KBM-7 (cell line): ENCODE data around the gene NR2F2.
"Not testable (repeated sequence)": the region's sequence is repeated elsewhere in the genome, so short reads cannot be mapped to it uniquely, and the experiment has no call there.

Experiments
- DNase-seq: peaks from one replicate; pipeline ENCODE4 v3.0.0-alpha.2; 2015
- in situ Hi-C: fragments of 300-500 bp; cut with MboI; formaldehyde crosslinking; loops from 2 replicates; pipeline ENCODE4 v1.14.3; 2020; ENCODE audit warnings: low sequenced_read_pairs, low pct_unique_long_range_greater_than_20kb, mixed read lengths

NR2F2 gene

DNA sequence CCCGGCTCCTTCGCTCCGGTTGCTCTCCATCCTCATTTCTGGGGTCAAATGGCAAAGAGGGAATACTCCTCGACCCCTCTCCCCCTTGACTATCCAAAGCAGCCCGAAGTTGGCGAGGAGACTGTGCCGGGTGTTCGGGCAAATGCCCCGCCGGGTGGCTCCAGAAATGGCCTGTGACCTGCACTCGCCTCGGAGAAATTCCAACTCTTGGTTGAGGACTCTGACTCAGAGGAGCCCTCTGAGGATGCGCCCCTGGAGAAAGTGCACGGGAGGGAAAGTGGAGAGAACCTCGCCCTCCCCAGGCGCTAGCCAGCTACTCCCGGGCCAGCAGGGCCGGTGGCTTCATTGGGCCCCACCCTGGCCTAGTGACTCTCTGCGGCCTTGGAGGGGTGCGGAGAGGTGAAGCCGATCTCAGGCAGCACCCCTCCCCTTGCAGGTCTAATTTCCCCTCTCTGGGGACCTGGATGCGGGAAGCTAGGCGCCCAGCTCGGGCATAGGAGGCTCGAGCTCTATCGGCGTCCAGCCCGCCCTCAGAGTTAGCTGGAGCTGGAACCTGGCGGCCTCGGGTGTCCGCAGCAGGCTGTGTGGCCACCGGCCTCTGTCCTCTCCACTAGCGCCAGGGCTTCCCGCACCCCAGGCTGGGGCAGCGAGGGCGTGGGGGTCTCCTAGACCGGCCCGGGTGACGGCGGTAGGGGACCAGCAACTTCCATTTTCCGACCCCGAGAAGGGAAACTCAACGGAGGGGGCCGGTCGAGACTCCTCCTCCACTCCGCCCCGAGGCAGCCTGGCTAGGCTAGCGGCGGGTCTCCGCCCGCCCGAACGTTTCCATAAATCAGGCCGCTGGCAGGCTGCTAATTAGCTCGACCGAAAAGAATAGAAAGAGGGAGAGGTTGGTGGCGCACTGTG lies 29.4 kb downstream of the NR2F2 start:
- in situ Hi-C loops, result no loop called here
- DNase-seq, result no peak

DNA sequence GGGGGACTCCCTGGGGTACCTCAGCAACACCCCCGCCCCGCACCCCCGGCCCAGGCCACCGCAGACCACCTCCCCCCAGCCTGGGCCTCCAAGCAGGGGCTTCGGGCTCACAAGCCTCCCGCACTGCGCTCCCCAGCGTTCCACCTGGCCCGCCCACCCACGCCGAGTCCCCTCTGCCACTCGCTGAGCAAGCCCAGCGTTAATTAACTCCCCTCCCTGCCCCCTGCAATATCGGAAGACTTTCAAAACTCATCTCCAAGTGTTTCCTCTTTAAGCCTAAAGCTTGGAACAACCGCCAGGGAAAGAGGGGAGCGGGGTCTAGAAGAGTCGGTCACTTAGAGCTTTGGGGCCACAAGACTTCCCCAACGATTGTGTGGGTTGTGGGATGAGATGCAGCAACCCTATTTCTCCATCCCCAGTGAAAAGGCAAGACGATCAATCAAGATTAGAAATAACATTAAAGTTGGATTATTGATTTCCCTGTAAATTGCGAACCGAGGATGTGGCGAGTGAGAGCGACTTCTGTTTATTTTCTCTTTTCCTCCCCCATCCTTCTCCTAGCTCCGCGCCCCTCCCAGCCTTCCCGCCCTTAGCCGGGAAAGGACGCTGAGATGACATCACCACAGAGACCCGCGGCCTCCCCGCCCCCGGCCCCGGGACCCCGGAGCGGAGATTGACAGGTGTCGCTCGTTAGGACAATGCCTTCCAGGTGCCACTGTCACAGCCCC lies 30.2 kb downstream of the NR2F2 start:
- in situ Hi-C loops, result no loop called here

DNA sequence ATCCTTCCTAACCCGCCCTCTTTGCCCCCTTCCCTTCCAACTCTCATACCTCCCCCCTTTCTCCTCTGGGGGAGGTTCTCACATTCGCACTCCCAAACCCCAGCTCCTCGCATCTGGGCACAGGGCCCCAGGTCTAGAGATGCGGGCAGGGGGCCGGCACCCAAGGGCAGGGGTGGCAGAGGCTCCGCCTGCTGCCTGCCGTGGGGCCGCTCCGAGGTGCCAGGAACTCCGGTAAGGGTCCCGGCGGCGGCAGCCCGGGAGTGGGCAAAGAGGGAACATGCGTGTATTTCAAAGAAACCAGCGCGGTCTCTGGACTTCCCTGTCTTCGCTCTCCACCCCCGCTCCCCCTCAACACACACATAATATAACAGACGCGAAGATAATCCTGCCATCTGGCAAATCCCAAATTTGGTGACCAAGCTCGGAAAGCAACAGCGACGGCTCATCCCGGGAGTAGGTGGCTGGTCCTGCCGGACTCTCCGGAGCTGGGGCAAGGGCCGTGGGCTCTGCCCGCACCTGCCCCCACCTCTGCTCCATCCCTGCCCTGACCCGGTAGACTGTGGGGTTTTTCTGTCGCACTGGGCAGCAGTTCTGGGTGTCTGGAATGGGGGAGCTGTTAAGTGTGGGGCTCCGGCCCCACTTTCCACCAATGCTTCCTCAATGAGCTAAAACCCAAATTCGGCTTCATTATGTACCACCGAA lies 31.0 kb downstream of the NR2F2 start:
- in situ Hi-C loops, result no loop called here
- no peak for DNase-seq

More for the DNA sequence above, 30.2 kb downstream of the NR2F2 start:
- DNase-seq, result no peak

DNA sequence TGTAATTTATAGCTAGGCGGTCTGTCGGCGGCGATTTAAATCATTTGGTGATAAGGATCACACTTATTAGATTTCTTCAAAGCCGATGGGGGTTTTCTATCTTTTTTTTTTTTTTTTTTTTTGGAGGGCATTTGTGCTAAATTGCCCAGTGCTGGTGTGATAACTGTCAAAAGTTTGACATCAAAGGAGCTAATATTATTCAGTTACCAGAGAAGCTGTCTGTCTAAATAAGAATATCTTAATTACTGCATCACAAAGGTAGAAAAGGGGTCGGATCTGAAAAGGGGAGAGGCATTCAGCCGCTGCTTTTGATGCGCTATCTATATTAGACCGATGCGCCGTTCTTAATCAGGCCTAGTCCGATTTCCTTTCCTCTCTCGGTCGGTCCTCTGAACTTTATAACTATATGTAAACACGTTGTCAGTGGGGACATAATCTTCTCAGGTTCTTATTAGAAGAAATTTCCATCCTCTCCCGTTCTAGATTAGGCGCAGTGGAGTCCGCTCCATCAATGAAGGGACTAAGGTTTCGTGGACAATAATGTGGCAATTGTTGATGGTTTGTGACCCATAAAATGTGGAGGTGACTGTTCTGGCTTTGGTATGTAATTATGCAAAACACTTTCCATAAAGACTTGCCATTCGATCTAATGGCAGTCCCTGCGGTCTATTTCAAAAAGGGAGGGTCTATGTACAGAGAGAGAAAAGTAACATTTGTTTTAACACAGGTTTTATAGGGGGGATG lies 31.7 kb downstream of the NR2F2 start:
- in situ Hi-C loops, result no loop called here
- no peak for DNase-seq

DNA sequence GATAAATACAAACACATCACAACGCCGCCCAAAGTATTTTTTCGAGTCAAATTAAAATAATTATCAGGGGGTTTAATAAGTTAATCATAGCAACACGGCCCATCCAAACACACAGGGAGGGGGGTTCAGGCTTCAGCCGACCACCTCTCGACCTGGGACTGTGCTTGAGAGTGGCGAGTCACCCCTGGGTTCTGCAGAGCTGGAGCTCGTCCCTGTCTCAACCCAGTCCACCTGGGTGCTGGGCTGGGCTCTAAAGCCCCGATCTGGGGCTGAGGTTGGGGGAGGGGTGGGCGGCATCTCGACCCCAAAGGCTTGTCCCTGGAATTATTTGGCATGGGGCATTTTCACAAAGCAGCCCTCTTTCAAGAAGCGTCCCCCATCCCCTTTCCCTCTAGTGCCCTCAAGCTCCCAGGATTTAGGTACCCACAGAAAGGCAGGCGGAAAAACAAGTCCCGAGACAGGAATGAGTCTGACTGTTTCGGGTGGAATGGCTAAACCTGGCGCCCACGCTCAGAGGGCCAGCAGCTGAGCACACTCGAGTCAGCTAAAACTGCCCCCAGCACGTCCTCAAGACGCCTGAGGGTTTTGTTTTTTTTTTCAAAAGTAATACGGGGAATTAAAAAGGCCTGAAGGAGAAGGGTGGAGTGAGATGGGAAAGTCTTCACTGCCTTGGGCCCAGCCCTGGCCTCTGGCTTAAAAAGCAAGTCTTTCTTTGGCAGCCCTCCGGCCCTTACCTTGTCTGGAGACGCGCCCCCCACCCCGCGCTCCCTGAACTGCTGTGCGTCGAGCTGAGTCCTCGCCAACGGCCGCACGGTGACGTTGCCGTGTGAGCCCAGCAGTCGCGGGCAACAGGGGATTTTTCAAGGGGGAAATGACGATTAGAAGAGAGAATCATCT lies 32.5 kb downstream of the NR2F2 start:
- in situ Hi-C loops, result no loop called here
- DNase-seq, result no peak

DNA sequence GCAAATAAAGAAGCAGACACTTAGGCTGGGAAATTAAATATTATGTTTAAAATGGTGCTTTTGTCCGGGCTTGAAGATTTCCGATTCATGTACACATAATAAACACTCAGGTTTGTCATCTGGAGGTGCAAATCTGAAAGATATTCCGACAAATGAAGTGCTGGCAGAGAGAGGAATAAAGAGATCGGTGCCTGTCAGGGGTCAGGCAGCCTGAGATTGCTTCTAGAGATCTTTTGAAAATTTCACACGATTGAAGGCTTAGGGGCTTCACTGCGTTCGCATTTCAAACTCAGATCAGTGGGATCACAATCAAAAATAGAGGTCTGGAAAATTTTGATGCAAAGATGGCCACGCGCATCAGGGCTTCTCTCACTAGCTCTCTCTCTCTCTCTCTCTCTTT lies 33.2 kb downstream of the NR2F2 start:
- in situ Hi-C loops, result no loop called here
- DNase-seq, result no peak

DNA sequence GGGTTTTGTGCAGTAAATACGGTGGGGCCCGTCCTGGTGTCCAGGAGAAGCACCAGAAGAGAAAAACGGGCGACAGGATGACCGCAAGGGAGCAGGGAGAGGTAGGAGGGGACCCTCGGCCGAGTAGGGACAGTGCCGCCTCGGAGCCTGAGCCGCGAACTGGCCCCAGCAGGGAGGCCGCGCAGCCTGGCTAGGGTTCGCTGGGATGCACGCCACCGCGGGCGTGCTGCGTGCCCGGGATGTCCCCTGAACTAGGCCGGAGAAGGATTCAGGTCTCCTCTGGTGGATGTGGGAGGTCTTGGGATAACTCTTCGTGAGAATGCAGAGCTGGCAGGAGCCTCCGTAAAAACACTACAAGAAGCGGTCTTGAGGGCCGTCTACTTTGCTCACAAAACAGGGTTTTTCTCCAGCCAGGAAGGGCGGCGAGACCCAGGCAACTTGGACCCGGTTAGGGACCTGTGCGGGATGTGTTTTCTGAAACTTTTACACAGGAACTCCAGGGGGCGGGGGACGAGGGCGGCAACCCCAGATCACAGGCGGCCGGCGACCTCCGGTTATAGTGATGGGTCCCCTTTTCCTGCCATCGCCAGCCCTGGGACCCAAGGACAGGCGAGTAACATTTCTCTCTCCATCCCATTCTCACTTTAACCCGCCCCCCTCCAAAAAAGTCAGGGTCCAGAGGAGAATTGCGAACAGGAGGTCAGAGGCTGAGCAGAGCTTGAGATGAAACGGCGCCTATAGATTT lies 35.5 kb downstream of the NR2F2 start:
- in situ Hi-C loops, result no loop called here
- no peak for DNase-seq

DNA sequence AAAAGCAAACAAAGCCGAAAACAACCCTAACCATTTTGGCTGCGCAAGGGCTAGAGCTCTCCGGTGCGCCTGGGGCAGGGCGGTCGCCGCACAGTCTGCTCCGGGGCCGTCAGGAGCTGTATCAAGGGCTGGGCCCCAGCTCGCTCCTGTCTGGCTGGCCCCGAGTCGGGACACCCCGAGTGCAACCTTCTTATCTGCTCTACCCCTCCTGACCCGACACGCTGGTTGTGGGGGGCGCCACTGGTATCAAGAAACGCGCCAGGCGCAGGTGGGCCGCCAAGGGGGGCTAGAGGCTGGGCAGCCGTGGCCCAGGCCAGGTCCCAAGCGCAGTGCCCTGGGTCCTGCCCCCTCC lies 36.0 kb downstream of the NR2F2 start:
- in situ Hi-C loops, result no loop called here
- DNase-seq, result no peak

DNA sequence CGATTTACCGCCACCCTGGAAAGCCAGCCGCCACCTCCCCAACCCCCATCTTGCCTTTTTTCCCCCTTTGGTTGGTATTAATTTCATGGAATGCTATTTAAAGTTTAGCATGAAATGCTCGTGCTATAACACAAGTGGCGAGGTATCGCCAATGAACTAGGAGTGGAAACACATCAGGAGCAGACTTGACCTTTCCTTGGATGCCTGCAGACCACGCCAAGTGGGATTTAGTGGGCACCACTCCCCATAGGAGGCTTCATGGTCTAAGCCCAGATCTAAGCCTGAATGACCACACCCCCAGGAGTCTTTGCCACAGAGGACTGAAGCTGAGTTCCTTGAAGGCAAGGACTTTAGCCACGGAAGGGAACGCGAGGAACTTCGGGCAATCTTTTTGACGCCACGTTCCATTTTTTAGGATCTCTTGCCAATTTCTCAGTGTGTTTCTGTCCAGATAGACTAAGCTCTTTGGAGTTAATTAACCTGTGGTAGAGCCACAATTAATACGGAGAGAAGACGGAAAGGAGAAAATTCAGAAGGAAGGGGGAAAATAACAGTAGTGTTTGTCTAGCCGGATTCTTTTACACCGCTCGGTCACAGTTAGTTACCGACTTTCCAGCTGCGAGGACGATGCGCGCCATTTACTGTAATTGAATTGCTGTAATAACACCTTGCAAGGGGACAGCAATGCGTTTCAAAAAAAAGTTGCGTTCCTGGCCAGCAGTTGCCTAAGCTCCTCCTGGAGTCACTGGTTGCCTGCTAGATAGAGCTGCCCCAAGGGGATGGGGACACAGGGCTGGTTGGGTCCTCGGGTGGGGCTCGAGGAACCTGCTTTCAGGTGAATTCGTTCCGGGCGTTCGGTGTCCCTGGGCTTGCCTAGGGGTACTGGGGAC lies 37.1 kb downstream of the NR2F2 start:
- no peak for DNase-seq
- in situ Hi-C loops, result no loop called here

DNA sequence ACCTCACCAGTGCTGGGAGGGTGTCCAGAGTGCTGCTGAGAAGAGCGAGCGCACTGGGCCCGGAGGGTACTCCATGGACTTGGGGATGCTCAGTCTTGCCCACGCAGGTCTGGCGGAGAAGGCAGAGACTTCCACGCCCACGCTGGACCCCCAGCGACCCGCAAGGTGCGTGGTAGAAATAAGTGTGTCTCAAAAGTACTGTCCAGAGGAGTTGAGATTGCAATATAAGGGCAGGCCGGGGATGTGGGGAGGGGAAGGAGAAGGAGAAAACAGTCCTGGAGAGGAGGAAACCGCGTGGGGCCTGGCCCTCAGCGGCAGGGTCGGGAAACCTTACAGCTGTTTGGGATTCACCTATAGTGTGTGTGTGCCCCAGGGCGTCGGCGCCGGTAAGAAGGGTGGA lies 38.9 kb downstream of the NR2F2 start:
- DNase-seq, result no peak
- in situ Hi-C loops, result no loop called here

DNA sequence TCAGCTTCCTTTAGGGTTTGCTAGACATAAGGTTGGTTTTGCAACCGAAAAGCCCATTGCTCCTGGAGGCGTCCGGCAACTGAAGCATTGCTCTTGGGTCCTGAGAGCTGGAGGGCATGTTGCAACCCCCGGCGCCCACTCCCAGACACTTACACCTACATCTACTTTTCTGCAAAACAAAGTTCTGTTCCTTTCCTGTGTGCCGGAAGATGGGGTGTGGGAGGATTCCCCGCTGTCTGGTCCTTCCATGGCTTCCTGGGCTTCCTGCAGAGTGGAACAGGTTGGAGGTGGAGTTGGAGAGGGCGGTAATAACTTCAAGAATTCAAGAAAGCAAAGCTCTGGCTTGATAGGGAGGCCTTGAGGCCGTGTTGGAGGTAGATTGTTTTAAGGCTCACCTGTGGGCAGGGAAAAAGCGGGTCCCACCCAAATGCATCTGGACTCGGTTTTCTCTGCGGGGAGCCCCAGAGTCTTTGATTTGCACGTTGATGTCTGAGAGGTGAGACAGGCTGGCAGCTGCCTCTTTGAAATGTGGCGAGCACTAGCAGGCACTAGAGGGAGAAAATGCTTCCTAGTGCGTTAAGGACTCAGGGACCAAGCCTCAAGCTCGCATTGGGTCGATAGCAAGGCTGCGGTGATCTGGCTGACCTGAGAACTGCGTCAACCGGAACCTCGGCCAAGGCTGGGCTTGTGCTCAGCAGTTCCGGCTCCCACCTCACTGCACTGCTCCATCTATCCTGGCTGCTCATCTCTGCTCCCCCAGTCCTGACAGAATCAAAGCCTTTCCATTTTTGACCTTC lies 39.5 kb downstream of the NR2F2 start:
- in situ Hi-C loops, result no loop called here
- DNase-seq, result no peak

DNA sequence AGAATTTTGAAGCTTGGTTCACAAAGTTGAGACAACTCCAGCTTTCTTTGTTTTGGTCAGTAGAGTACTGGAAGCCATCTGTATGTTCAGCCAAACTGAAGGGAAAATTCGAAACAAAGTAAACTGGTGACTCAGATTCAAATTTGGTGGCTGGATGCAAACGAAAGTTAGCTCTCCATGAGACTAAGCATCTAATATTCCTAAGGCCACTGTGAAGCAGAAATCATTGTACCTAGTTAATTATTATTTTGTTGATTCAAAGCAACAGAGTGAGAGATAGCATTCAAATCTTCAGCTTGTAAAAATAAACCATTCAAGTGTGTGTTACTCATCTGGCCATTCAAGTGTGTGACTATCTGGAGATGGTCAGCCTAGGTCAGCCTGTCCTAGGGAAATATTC lies 42.1 kb downstream of the NR2F2 start:
- no peak for DNase-seq
- in situ Hi-C loops, result no loop called here

DNA sequence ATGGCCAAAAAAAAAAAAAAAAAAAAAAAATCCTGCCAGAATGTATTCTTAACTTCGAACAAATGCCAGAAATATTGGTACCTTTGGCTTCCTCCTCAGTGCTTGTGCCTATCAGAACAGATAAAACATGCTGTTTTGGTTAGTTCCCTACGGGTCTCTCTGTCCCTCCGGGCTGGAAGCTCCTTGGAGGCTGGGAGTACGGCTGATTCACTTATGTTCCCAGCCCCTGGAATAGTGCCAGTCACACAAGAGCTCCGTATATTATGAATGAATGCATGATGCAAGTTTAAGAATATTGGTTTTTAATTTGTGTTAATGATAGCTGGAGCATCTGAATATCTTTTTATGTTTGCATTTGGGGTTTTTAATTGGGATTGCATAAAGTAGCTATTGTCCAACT lies 44.0 kb downstream of the NR2F2 start:
- in situ Hi-C loops, result no loop called here
- no peak for DNase-seq

DNA sequence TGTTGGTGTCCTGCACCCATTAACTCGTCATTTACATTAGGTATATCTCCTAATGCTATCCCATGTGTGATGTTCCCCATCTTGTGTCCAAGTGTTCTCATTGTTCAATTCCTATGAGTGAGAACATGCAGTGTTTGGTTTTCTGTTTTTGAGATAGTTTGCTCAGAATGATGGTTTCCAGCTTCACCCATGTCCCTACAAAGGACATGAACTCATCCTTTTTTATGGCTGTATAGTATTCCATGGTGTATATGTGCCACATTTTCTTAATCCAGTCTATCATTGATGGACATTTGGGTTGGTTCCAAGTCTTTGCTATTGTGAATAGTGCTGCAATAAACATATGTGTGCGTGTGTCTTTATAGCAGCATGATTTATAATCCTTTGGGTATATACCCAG lies 49.1 kb downstream of the NR2F2 start:
- in situ Hi-C loops, DNase-seq: not testable (repeated sequence)

DNA sequence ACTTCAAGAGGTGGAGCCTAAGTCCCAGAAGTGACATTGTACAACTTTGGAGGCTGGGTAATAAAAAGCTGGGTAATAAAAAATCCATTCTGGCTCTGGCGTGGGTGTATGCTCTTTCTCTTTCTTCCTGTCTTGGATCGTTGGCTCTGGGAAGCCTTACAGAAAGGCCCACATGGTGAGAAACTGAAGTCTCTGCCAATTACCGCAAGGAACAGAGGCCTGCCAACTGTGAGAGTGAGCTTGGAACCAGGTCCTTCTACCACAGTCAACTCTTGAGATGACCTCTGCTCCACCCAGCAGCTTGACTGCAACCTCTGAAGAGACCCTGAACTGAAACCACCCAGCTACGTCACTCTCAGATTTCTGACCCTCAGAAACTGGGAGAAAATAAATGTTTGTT lies 51.0 kb downstream of the NR2F2 start:
- no peak for DNase-seq
- in situ Hi-C loops, result no loop called here

DNA sequence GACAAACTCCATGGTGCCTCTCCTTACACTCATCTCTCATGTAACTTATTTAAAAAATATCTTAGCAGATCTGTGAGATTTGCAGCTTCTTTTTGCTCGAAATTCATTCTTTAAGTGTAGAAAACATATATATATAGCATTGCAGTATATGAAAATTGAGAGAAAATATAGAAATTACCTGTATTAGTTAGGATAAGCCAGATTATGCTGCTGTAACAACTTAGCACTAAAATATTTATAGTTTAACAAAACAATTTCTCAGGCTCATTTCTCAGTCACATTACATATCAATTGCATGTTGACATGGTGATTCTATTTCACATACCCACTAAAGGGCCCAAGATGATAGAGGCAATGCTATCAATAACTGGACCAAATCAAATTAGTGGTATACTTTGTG lies 54.7 kb downstream of the NR2F2 start:
- DNase-seq, result no peak
- in situ Hi-C loops, result no loop called here
